ENCODE data around the gene TBCC. TPM values are rescaled to one million over a fixed set of nuclear protein-coding genes. Genes with fewer than 3 reads are reported as not detected.
A peak's percentile ranks its signal among the peaks of the same experiment; 100 is the strongest.
"Not testable (repeated sequence)": the region's sequence is repeated elsewhere in the genome, so short reads cannot be mapped to it uniquely, and the experiment has no call there.

Gene TBCC
- total RNA-seq, 1 donor from 2014 or later = 10.6 TPM

- intact Hi-C loops (cut with micrococcal nuclease) = no loop called here
- ATAC-seq (no peak), DNase-seq (peak; percentile 32)
These were observed 1.5 kb downstream of the TBCC start for GRCh38 chr6:42744351-42744893.

GRCh38 chr6:42742116-42742894 is 3.6 kb downstream of the TBCC start:
- DNase-seq (no peak), ATAC-seq (no peak)
- intact Hi-C loops (cut with micrococcal nuclease) = no loop called here

DNA sequence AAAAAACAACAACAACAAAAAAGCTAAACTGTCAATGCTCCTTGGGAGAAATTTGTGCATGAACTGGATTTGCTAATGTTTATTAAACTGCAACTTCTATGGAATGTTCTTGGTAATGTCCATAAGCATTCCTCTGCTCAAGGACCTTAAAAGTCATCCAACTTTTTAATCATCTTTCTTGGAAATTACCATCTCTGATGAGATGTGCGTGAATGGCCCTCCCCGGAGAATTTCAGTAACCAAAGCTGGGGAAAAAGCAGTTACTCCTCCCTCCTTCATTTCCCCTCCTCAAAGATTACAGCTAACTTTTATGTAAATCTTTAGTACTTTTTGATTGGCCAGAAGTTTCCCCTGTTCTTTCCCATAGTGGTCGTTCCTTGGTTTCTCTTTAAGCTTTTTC is 5.2 kb downstream of the TBCC start:
- intact Hi-C loops (cut with micrococcal nuclease) = no loop called here
- ATAC-seq (no peak), DNase-seq (no peak)

DNA sequence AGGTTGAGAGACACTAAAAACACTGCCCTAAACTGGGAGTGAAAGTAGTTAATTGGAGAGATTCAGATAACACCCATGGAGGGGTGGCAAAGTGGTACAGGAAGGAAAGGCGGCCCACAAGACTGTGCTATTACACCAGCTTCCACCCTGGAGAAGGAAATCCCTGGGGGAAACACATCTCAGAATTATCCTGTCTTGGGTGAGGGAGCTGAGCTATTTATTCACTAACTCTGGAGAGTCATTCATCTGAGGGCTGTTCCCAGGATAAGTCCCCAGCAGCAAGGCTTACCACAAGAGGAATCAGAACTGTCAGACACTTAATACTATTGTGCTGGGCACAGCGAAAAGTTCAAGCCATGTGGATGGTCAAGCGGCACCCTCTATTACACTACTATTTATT is 9.9 kb downstream of the TBCC start:
- DNase-seq (no peak), ATAC-seq (no peak)
- intact Hi-C loops (cut with micrococcal nuclease) = no loop called here

DNA sequence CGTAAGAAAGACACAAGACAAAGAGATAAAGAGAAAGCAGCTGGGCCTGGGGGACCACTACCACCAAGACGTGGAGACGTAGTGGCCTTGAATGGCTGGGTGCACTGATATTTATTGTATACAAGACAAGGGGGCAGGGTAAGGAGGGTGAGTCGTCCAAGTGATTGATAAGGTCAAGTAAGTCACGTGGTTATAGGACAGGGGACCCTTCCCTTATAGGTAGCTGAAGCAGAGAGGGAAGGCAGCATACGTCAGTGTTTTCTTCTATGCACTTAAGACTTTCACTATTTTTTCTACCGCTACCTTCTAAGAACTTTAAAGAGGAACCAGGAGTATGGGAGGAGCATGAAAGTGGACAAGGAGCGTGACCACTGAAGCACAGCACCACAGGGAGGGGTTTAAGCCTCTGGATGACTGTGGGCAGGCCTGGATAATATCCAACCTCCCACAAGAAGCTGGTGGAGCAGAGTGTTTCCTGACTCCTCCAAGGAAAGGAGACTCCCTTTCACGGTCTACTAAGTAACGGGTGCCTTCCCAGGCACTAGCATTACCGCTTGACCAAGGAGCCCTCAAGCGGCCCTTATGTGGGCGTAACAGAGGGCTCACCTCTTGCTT is 11.9 kb downstream of the TBCC start:
- DNase-seq; intact Hi-C loops (cut with micrococcal nuclease); ATAC-seq: not testable (repeated sequence)

DNA sequence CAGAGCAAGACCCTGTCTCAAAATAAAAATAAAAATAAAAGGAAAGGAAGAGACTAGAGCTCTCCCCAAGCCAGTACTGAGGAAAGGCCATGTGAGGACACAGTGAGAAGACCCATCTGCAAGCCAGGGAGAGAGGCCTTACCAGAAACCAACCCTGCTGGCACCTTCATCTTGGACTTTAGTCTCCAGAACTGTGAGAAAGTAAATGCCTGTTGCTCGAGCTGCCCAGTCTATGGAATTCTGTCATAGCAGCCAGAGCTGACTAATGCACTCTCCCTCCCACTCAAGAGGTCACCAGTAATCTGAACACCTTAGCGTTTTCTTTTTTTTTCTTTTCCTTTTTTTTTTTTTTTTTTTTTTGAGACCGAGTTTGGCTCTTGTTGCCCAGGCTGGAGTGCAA is 16.2 kb downstream of the TBCC start:
- intact Hi-C loops (cut with micrococcal nuclease) = loop anchor here (10.0 kb wide), 1 partner anchor 65 kb away; no protein-coding TSS in a partner anchor
- no peak for ATAC-seq
- no peak for DNase-seq

DNA sequence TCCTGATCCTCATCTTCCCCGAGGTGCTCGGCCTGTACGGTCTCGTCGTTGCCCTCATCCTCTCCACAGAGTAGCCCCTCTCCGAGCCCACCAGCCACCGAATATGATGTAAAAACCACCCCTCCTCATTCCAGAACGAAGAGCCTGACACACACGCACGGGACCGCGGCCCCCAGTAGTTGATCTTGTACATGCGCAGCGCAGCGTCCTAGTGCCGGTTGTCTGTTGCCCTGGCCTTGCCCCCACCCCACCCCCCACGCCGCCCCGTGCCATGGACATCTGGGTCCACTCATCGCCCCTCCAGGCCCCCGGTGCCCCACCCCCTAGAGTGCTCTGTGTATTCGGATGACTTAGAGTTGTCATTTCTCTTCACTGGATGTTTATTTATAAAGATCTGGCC is 18.3 kb downstream of the TBCC start:
- DNase-seq (peak; percentile 38), ATAC-seq (peak; percentile 38)
- intact Hi-C loops (cut with micrococcal nuclease) = loop anchor here (10.0 kb wide), 1 partner anchor 63 kb away; no protein-coding TSS in a partner anchor

DNA sequence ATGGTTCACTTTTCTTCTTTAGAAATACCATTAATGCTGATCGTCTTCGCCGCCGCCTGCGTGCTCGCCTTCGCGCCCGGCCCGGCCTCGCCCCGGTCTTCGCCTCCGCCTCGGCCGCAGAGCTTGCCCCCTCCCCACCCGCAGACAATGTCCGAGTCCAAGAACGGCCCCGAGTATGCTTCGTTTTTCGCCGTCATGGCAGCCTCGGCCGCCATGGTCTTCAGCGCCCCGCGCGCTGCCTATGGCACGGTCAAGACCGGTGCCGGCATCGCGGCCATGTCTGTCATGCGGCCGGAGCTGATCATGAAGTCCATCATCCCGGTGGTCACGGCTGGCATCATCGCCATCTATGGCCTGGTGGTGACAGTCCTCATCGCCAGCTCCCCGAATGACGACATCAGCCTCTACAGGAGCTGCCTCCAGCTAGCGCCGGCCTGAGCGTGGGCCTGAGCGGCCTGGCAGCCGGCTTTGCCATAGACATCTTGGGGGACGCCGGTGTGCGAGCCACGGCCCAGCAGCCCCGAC is 18.8 kb downstream of the TBCC start:
- DNase-seq (peak; percentile 61), ATAC-seq (peak; percentile 63)
- intact Hi-C loops (cut with micrococcal nuclease) = loop anchor here (10.0 kb wide), 1 partner anchor 62 kb away; no protein-coding TSS in a partner anchor

- ATAC-seq = peak; percentile 96
- intact Hi-C loops (cut with micrococcal nuclease) = loop anchor here (10.0 kb wide), 1 partner anchor 62 kb away; no protein-coding TSS in a partner anchor
- DNase-seq = peak; percentile 70
These were observed 19.3 kb downstream of the TBCC start for GRCh38 chr6:42726485-42727086.

DNA sequence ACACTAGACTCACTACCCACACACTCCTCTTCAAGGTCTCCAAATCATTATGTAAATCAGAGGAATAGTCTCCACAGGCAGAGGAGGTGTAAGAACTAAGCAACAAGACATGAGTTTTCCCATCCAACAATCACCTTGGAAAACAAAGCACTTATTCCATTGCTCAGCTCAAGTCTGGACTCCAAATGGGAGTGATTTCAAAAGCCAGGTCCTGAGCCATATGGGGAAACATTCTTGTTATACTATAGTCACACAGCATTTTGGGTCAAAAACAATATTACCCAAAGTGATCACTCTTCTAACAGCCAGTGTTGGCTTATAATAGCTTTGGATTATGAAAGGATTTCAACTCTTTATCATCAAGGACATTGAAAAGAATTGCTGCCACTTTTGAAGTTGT is 19.9 kb downstream of the TBCC start:
- ATAC-seq (no peak), DNase-seq (no peak)
- intact Hi-C loops (cut with micrococcal nuclease) = loop anchor here (10.0 kb wide), 1 partner anchor 61 kb away; no protein-coding TSS in a partner anchor

DNA sequence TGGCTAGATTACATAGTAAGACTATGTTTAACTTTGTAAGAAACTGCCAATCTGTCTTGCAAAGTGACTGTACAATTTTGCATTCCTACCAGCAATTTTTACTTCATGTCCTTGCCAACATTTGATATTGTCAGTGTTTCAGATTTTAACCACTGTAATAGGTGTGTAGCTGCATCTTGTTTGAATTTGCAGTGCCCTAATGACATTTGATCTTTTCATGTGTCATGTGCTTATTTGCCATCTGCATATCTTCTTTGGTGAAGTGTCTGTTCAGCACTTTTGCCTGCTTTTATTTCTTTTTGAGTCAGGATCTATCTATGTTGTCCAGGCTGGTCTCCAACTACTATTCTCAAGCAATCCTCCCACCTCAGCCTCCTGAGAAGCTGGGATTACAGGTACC is 21.1 kb downstream of the TBCC start:
- intact Hi-C loops (cut with micrococcal nuclease) = loop anchor here (10.0 kb wide), 1 partner anchor 60 kb away; no protein-coding TSS in a partner anchor
- ATAC-seq (no peak), DNase-seq (no peak)

DNA sequence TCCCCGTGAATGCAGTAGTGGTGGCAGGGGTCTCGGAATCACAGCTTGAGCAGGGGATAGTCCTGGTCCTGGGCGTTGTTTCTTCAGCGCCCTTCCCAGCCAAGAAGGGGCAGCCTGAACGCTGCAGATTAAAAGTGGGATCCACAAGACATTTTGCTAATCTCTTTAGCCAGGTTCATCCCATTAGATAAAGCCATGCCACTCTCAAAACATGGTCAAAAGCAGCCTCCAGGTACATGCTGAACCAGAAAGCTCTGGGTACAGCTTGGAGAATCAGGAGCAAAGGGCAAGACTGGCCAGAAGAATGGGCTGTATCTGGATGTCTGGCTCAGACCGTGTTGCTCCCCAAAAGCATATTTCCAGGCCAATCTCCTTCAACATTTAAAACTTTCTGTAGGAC is 23.4 kb downstream of the TBCC start, which contains the start of gene PRPH2:
Gene PRPH2, minus strand, starts transcription at position 101 of the 400 bp plus-strand sequence. CDS start 263 bp downstream, outside the sequence.
- intact Hi-C loops (cut with micrococcal nuclease) = loop anchor here (10.0 kb wide), 1 partner anchor 58 kb away; no protein-coding TSS in a partner anchor
- ATAC-seq (no peak), DNase-seq (no peak)

DNA sequence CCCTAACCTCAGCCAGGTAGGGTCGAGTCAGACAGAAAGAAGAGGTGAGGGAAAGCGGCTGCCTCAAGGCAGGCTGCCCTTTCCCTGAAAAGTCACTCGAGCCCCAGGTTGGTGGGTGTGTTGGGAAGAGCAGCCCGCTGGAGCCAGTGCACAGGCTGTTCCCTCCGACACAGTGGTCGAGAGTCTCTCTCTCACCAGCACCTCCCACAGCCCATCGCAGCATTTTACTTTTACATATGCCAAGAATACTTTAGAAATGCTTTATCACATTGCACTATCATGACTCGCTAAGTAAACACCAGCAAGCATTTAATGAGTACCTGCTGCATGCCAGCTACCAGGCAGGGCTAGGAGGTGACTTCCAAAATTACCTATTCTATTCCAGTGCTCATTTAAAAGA is 25.2 kb downstream of the TBCC start:
- intact Hi-C loops (cut with micrococcal nuclease) = loop anchor here (10.0 kb wide), 1 partner anchor 56 kb away; no protein-coding TSS in a partner anchor
- ATAC-seq (no peak), DNase-seq (no peak)

DNA sequence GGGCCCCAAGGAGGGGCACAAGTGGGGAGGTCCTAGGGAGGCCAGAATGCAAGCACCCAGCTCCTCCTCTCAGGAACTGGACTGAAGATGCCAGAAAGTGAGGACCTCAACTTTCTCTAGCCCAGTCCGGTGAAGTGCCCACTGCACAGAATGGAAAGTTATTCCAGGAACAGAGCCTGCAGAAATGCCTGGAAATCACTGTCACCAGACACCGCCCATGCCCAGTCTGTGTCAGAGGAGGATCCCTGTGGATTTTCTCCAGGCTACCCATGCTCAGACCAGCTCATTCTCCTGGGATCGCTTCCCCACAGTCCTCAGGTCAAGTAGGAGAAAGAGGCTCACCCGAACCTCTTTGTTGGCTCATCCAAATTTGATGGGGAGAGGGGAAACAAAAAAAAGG is 30.0 kb downstream of the TBCC start:
- no peak for DNase-seq

DNA sequence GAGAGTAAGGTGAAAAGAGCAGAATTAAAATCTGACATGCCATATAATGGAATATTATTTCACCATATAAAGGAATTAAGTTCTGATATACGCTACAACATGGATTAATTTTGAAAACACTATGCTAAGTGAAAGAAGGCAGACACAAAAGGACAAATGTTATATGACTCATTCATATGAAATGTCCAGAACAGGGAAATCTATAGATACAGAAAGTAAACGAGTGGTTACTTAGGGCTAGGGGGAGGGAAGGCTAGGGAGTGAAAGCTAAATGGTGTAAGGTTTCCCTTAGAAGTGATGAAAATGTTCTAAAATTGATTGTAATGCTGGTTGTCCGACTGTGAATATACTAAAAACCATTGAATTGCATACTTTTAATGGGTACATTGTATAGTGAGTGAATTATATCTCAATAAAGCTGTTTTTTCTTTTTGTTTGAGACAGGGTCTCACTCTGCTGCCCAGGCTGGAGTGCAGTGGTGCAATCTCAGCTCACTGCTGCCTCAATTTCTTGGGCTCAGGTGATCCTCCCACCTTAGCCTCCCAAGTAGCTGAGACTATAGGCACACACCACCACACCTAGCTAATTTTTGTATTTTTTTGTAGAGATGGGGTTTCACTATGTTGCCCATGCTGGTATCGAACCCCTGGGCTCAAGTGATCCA is 31.7 kb downstream of the TBCC start:
- intact Hi-C loops (cut with micrococcal nuclease) = no loop called here
- ATAC-seq (no peak), DNase-seq (no peak)

More for the DNA sequence above, 30.0 kb downstream of the TBCC start:
- ATAC-seq = no peak
- intact Hi-C loops (cut with micrococcal nuclease) = no loop called here

- ATAC-seq (no peak), DNase-seq (no peak)
- intact Hi-C loops (cut with micrococcal nuclease) = no loop called here
These were observed 34.0 kb downstream of the TBCC start for GRCh38 chr6:42711930-42712329.

DNA sequence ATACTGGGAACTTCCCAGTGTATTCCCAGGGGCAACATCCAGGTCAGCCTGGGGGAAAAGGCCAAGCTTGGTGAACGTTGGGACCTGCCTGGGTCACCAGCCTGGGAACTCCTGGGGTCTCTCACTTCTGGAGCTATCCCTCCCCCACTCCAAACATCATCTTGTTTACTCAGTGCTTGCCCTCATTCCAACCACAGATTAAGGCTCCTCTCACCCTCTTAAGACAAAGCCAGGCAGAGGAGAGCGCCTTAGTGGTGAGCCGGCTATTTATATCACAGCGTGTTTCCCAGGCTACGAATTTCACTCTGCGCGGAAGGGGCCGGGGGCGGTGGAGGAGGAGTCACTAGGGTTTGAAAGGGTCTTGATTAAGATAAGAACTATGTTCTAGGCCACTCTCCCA is 35.6 kb downstream of the TBCC start:
- peak; percentile 44 for ATAC-seq
- intact Hi-C loops (cut with micrococcal nuclease) = no loop called here
- DNase-seq = no peak

DNA sequence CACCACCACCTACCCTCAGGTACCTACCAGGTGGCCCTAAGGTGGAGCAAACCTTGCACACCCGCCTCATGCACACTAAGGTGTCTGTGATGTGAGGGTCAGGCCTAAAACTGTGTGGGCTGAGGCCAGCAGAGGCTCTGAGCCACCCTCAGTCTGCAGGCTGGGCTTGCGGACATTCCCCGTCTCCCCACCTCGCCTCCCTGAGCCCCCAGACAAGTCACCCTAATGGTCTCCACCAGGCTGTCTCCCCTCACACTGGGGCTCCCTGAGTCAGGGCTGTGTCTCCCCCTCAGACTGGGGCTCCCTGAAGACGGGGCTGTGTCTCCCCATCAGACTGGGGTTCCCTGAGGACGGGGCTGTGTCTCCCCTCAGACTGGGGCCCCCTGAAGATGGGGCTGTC is 36.0 kb downstream of the TBCC start:
- ATAC-seq (no peak), DNase-seq (no peak)
- intact Hi-C loops (cut with micrococcal nuclease) = no loop called here

GRCh38 chr6:42708096-42708495 is 37.8 kb downstream of the TBCC start:
- ATAC-seq (no peak), DNase-seq (no peak)
- intact Hi-C loops (cut with micrococcal nuclease) = no loop called here

All from left ventricle myocardium superior (tissue), 1 donor.